GM12872 (cell line): Measurements from ENCODE around the gene ACSF3.

ENCODE experiments used
- CTCF ChIP-seq: IDR thresholded peaks from 3 replicates; pipeline ENCODE4 v1.5.1; 2011; ENCODE audit warnings: low read depth, mild to moderate bottlenecking, low read length, moderate library complexity; ENCODE audit not compliant: insufficient read depth

Gene ACSF3

GRCh38 chr16:89093602-89094251 is at the start of gene ACSF3:
Gene ACSF3 (plus strand): TSS chr16:89093852. CDS start chr16:89100682, 6,830 bp downstream.
- TF ChIP-seq CTCF = no peak

DNA sequence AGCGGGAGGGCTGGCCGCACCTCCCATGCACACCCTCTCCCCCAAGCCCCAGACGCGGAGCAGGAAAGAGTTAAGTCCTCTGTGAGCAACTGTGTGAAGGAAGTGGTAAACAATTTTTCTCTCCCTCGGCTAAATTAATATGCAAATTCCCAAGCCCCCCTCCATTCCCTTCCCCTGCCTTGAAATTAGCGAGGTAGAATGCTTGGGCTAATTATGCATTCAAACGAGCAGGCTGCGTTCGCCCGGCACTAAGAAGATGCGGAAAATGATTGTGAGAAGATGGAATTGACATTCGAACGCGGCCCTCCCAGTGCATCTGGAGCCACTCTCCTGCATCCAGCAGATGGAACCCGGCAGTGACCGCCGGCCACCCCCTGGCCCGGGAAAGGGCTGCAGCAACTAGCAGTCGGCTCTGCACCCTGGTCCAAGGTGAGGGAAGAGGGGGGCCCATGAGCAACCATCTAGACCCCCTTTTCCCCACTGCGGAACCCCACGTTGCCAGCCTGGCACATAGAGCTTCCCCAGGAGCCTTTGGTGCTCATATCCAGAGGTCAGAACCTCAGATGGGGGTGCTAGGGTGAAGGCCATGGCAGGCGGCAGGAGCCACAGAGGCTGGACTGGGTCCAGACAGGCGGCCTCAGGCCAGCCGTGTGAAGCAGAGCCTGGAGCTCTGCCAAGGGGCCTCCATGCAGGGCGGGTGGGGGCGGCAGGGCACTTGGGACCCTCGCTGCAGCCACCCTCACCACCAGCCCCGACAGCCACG is 49.1 kb upstream of the ACSF3 start:
- TF ChIP-seq CTCF = no peak

- TF ChIP-seq CTCF = no peak
Observed at GRCh38 chr16:89045181-89045815, 48.4 kb upstream of the ACSF3 start.

GRCh38 chr16:89045881-89046280 is 47.8 kb upstream of the ACSF3 start:
- no peak for TF ChIP-seq CTCF

DNA sequence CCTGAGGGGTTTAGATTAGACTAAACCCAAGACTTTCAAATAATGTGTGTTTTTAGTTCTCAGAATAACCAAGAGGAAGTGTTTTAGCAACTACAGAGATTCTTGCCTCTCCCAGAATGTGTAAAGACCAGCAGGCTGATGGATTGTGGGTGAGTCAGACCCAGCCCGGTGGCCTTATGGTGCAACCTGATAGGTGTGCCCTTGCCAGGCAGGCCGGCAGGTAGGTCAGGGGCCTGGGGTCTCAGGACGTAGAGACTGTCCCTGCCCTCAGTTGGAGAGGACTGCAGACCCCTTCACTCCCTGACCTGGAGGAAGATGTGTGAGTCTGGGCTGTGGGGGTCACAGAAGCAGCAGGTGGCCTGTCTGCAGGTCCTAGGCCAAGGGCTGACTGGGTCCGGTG is 47.2 kb upstream of the ACSF3 start:
- no peak for TF ChIP-seq CTCF

DNA sequence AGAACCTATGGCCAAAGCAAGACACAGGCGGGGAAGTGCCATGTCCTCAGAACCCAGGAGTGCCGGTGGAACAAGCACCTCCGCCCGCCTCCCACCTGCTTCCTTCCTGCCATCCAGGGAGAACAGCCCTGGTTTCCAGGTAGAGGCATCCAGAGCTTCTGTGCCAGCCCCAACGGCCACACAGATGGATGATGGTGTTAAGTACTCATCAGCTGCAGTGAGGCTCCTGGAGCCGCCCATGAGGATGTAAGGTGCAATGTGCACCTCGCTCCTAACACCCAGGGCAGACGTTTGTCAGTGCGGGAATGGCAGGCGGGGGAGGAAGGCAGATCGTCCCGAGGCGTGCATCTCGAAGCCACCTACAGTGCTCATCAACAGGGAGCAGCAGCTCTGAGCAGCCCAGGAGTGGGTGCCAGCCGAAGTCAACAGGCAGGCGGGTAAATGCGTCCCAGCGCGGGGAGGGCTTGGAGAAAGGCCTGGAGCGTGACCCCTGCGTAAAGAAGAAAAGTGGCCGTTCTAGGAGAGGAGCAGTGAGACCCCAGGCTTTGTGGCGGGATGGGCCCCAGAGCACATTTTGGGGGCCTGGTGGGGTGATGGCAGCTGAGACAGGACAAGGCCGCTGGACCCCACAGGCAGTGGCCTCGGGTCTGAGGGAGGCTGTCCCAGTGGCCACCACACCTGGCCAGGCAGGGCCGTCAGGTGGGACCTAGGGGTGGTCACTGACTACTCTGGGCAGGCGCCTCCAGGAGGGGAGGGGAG is 46.1 kb upstream of the ACSF3 start:
- TF ChIP-seq CTCF = no peak
